WTC11 (cell line): Measurements from ENCODE around the gene RAB1A. TPM values are rescaled to one million over a fixed set of nuclear protein-coding genes. Genes with fewer than 3 reads are reported as not detected.
"Not testable (repeated sequence)": the region's sequence is repeated elsewhere in the genome, so short reads cannot be mapped to it uniquely, and the experiment has no call there.

Source experiments
- ATAC-seq: fragments of 200-7000 bp; cut with Tn5 transposase; 2 replicates; pipeline ENCODE4 v1.10.0; 2021; ENCODE audit warnings: mild to moderate bottlenecking, moderate library complexity
- CTCF ChIA-PET: fragments of 300-600 bp; sonication (Branson Sonifier 250); formaldehyde crosslinking; loops from one replicate; lab custom pipeline; 2021; ENCODE audit warnings: antibody characterized with exemption; lab: Charles Lee
- POLR2A ChIA-PET: fragments of 350-600 bp; sonication (Branson Sonifier 250); formaldehyde crosslinking; loops from one replicate; lab custom pipeline; 2021; ENCODE audit warnings: antibody characterized with exemption; lab: Charles Lee
- DNase-seq: peaks from one replicate; pipeline ENCODE4 v3.0.0; 2021; ENCODE audit warnings: low spot score
- H3K27ac Mint-ChIP-seq: 2 replicates; pipeline ENCODE4 v1.8.0; 2021; ENCODE audit warnings: mixed read lengths
- H3K27me3 Mint-ChIP-seq: 2 replicates; pipeline ENCODE4 v1.8.0; 2021; ENCODE audit warnings: low read depth, mild to moderate bottlenecking, moderate library complexity, mixed read lengths
- H3K36me3 Mint-ChIP-seq: 2 replicates; pipeline ENCODE4 v1.8.0; 2021; ENCODE audit warnings: mixed read lengths
- H3K4me1 Mint-ChIP-seq: 2 replicates; pipeline ENCODE4 v1.8.0; 2022; ENCODE audit warnings: mixed read lengths
- H3K4me3 Mint-ChIP-seq: 2 replicates; pipeline ENCODE4 v1.8.0; 2021; ENCODE audit warnings: mild to moderate bottlenecking, moderate library complexity, mixed read lengths
- H3K9me3 Mint-ChIP-seq: 2 replicates; pipeline ENCODE4 v1.8.0; 2021; ENCODE audit warnings: mixed read lengths
- ELF4 ChIP-seq: sonication (generic); formaldehyde crosslinking; IDR thresholded peaks from 2 replicates; pipeline ENCODE4 v1.8.1; 2022; ENCODE audit warnings: low read depth, mild to moderate bottlenecking, moderate library complexity, missing genetic modification reagents
- KAT7 ChIP-seq: sonication (generic); formaldehyde crosslinking; IDR thresholded peaks from 2 replicates; pipeline ENCODE4 v1.8.1; 2023; ENCODE audit warnings: missing genetic modification reagents, mild to moderate bottlenecking, borderline replicate concordance
- PRRX2 ChIP-seq: fragments of 250-450 bp; sonication (Bioruptor Pico); IDR thresholded peaks from 2 replicates; pipeline ENCODE4 v1.8.0; 2021; ENCODE audit warnings: mild to moderate bottlenecking
- TP53 ChIP-seq: sonication (generic); formaldehyde crosslinking; IDR thresholded peaks from 2 replicates; pipeline ENCODE4 v1.8.1; 2023; ENCODE audit warnings: mild to moderate bottlenecking, missing genetic modification reagents
- ZBTB21 ChIP-seq: sonication (generic); formaldehyde crosslinking; IDR thresholded peaks from 2 replicates; pipeline ENCODE4 v1.8.1; 2023; ENCODE audit warnings: mild to moderate bottlenecking, missing genetic modification reagents, borderline replicate concordance
- ZNF121 ChIP-seq: sonication (generic); formaldehyde crosslinking; IDR thresholded peaks from 2 replicates; pipeline ENCODE4 v1.8.0; 2023; ENCODE audit warnings: missing genetic modification reagents
- ZNF138 ChIP-seq: sonication (generic); formaldehyde crosslinking; conservative IDR thresholded peaks from 2 replicates; pipeline ENCODE4 v1.8.1; 2022; ENCODE audit warnings: mild to moderate bottlenecking, moderate library complexity, missing genetic modification reagents
- ZNF423 ChIP-seq: fragments of 250-450 bp; sonication (Bioruptor Pico); IDR thresholded peaks from 2 replicates; pipeline ENCODE4 v2.1.2; 2022; ENCODE audit warnings: mild to moderate bottlenecking, moderate library complexity
- ZNF671 ChIP-seq: fragments of 250-450 bp; sonication (Bioruptor Pico); IDR thresholded peaks from 2 replicates; pipeline ENCODE4 v1.8.0; 2021; ENCODE audit warnings: mild to moderate bottlenecking
- total RNA-seq: library from RNA; stranded (reverse); gene quantifications from 3 replicates; pipeline ENCODE4 v1.2.3, GENCODE V29; 2021
- TF ChIP-seq, protein P1 (sequence below): sonication (generic); formaldehyde crosslinking; conservative IDR thresholded peaks from 2 replicates; pipeline ENCODE4 v1.8.1; 2023; ENCODE audit warnings: mild to moderate bottlenecking, low read depth, missing genetic modification reagents, moderate library complexity
- TF ChIP-seq, protein P2 (sequence below): fragments of 250-450 bp; sonication (Bioruptor Pico); IDR thresholded peaks from 2 replicates; pipeline ENCODE4 v1.9.0; 2021; ENCODE audit warnings: mild to moderate bottlenecking
- TF ChIP-seq, protein P3 (sequence below): sonication (generic); formaldehyde crosslinking; IDR thresholded peaks from 2 replicates; pipeline ENCODE4 v1.8.0; 2022; ENCODE audit warnings: missing genetic modification reagents
- TF ChIP-seq, protein P4 (sequence below): sonication (generic); formaldehyde crosslinking; IDR thresholded peaks from 2 replicates; pipeline ENCODE4 v1.8.0; 2023; ENCODE audit warnings: missing genetic modification reagents

The RAB1A gene
- total RNA-seq, 1 experiment from 2014 or later, result 114 TPM

DNA sequence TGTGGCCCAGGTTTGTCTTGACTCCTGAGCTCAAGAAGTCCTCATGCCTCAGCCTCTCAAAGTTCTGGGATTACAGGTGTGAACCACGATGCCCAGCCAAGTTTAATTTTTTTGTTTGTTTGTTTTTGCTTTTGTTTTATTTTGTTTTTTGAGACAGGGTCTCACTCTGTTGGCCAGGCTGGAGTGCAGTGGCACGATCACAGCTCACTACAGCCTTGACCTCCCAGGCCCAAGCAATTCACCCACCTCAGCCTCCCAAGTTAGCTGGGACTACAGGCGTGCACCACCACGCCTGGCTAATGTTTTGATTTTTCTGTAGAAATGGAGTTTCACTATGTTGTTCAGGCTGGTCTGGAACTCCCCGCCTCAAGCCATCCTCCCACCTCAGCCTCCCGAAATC is 29.4 kb upstream of the RAB1A start:
- ATAC-seq, result no peak
- Mint-ChIP-seq H3K9me3 (no peaks in the 10 kb centered on the region), H3K27ac (no peak overlapping the region), H3K4me1 (peaks cover 9% of the 10 kb centered on the region), H3K36me3 (no peaks in the 10 kb centered on the region), H3K4me3 (no peak overlapping the region), H3K27me3 (no peaks in the 10 kb centered on the region; the same call in 1 of the 2 replicates)
- ChIA-PET CTCF (interaction anchor here (0.7 to 3.5 kb wide), 2 partner anchors 10 to 83 kb away, joined by 3 to 15 read pairs; no protein-coding TSS in a partner anchor), POLR2A (interaction anchor here (0.9 kb wide), 1 partner anchor 29 kb away, joined by 3 read pairs; the partner anchor contains the start of gene RAB1A)
- no peak for TF ChIP-seq PRRX2
- peak; percentile 56; the same call in 1 of the 2 replicates for TF ChIP-seq ZNF121 (CRISPR knock-in tag)
- TF ChIP-seq, protein P1, sequence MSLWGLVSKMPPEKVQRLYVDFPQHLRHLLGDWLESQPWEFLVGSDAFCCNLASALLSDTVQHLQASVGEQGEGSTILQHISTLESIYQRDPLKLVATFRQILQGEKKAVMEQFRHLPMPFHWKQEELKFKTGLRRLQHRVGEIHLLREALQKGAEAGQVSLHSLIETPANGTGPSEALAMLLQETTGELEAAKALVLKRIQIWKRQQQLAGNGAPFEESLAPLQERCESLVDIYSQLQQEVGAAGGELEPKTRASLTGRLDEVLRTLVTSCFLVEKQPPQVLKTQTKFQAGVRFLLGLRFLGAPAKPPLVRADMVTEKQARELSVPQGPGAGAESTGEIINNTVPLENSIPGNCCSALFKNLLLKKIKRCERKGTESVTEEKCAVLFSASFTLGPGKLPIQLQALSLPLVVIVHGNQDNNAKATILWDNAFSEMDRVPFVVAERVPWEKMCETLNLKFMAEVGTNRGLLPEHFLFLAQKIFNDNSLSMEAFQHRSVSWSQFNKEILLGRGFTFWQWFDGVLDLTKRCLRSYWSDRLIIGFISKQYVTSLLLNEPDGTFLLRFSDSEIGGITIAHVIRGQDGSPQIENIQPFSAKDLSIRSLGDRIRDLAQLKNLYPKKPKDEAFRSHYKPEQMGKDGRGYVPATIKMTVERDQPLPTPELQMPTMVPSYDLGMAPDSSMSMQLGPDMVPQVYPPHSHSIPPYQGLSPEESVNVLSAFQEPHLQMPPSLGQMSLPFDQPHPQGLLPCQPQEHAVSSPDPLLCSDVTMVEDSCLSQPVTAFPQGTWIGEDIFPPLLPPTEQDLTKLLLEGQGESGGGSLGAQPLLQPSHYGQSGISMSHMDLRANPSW (CRISPR knock-in tag), result no peak
- TF ChIP-seq ZNF671 (CRISPR knock-in tag), result no peak
- TF ChIP-seq TP53 (CRISPR knock-in tag), result no peak
- TF ChIP-seq, protein P2, sequence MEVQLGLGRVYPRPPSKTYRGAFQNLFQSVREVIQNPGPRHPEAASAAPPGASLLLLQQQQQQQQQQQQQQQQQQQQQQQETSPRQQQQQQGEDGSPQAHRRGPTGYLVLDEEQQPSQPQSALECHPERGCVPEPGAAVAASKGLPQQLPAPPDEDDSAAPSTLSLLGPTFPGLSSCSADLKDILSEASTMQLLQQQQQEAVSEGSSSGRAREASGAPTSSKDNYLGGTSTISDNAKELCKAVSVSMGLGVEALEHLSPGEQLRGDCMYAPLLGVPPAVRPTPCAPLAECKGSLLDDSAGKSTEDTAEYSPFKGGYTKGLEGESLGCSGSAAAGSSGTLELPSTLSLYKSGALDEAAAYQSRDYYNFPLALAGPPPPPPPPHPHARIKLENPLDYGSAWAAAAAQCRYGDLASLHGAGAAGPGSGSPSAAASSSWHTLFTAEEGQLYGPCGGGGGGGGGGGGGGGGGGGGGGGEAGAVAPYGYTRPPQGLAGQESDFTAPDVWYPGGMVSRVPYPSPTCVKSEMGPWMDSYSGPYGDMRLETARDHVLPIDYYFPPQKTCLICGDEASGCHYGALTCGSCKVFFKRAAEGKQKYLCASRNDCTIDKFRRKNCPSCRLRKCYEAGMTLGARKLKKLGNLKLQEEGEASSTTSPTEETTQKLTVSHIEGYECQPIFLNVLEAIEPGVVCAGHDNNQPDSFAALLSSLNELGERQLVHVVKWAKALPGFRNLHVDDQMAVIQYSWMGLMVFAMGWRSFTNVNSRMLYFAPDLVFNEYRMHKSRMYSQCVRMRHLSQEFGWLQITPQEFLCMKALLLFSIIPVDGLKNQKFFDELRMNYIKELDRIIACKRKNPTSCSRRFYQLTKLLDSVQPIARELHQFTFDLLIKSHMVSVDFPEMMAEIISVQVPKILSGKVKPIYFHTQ (CRISPR knock-in tag), result no peak
- TF ChIP-seq ZNF423 (CRISPR knock-in tag), result no peak
- no peak for DNase-seq

DNA sequence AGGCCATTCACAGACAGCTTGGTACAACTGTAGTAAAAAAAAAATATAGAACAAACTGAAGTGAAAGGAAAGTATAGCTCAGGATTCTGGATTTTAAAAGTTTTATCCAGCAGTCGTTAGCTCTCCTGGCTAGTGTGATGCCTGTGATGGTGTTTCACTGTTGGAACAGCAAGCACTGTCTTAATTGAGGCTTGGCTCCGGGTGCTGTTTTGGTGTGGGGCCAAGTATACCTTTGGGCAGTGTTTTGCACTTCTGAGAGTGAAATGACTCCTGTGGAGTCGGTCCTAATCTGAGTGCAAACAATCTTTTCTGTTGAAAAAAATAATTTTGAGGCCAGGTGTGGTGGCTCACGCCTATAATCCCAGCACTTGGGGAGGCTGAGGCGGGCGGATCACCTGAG is 28.7 kb upstream of the RAB1A start:
- CTCF ChIA-PET, result interaction anchor here (3.5 kb wide), 1 partner anchor 11 kb away, joined by 15 read pairs; no protein-coding TSS in a partner anchor
- H3K27ac Mint-ChIP-seq, result no peak overlapping the region
- no peaks in the 10 kb centered on the region for H3K36me3 Mint-ChIP-seq
- peaks cover 9% of the 10 kb centered on the region for H3K4me1 Mint-ChIP-seq
- H3K4me3 Mint-ChIP-seq, result no peak overlapping the region
- ATAC-seq, result no peak
- peaks cover 6% of the 10 kb centered on the region for H3K9me3 Mint-ChIP-seq
- H3K27me3 Mint-ChIP-seq, result no peaks in the 10 kb centered on the region; the same call in 1 of the 2 replicates
- POLR2A ChIA-PET, result interaction anchor here (0.9 kb wide), 1 partner anchor 29 kb away, joined by 3 read pairs; the partner anchor contains the start of gene RAB1A
- TF ChIP-seq ZBTB21 (CRISPR knock-in tag) (no peak), KAT7 (CRISPR knock-in tag) (no peak)
- TF ChIP-seq, all 79 proteins: peak for 0
- DNase-seq, result no peak

DNA sequence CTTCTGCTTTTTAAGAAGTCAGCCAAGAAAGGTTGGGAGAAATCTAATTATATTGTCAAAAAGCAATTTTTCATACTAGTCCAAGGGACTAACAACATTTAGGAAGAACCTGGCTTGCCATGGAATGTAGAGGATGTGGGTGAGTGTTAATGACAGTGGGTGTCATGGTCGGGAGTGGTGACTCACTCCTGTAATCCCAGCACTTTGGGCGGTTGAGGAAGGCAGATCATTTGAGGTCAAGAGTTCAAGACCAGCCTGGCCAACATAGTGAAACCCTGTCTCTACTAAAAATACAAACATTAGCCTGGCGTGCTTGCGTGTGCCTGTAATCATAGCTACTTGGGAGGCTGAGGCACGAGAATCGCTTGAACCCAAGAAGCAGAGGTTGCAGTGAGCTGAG is 27.9 kb upstream of the RAB1A start:
- H3K4me3 Mint-ChIP-seq, H3K27ac Mint-ChIP-seq, H3K4me1 Mint-ChIP-seq, DNase-seq, H3K9me3 Mint-ChIP-seq, H3K36me3 Mint-ChIP-seq, ATAC-seq, H3K27me3 Mint-ChIP-seq: not testable (repeated sequence)
- ChIA-PET CTCF (interaction anchor here (1.4 to 3.5 kb wide), 2 partner anchors 11 to 29 kb away, joined by 4 to 15 read pairs; no protein-coding TSS in a partner anchor), POLR2A (interaction anchor here (0.7 kb wide), 1 partner anchor 46 kb away, joined by 3 read pairs; no protein-coding TSS in a partner anchor)

DNA sequence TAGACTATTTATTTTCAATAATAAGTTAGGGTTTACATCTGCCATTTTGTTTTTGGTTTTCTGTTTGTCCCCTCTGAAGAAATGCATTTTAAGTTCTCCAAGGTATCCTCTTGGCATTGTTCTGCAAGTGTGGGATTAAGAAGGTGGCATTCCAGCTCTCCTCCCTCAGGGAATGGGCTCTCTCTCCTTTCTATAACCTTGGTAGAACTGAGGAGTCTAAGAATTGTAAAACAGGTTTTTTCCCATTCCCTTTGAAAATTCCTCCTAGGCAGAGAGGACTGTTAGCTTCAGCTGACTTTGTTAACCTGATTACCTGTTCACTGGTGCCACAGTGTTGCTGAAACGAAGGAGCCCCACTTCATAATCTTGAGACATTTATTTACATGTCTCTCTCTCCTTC is 26.1 kb upstream of the RAB1A start:
- ChIA-PET POLR2A (no interaction called here), CTCF (interaction anchor here (1.1 to 1.4 kb wide), 3 partner anchors 13 to 91 kb away, joined by 4 to 6 read pairs (median 4); partner anchors contain the start of gene RAB1A)
- Mint-ChIP-seq H3K36me3 (no peaks in the 10 kb centered on the region), H3K9me3 (peaks cover 10% of the 10 kb centered on the region), H3K4me1 (peaks cover 2% of the 10 kb centered on the region), H3K27ac (no peak overlapping the region), H3K27me3 (no peaks in the 10 kb centered on the region; the same call in 1 of the 2 replicates), H3K4me3 (no peak overlapping the region)
- ATAC-seq, result no peak
- TF ChIP-seq, protein P3, sequence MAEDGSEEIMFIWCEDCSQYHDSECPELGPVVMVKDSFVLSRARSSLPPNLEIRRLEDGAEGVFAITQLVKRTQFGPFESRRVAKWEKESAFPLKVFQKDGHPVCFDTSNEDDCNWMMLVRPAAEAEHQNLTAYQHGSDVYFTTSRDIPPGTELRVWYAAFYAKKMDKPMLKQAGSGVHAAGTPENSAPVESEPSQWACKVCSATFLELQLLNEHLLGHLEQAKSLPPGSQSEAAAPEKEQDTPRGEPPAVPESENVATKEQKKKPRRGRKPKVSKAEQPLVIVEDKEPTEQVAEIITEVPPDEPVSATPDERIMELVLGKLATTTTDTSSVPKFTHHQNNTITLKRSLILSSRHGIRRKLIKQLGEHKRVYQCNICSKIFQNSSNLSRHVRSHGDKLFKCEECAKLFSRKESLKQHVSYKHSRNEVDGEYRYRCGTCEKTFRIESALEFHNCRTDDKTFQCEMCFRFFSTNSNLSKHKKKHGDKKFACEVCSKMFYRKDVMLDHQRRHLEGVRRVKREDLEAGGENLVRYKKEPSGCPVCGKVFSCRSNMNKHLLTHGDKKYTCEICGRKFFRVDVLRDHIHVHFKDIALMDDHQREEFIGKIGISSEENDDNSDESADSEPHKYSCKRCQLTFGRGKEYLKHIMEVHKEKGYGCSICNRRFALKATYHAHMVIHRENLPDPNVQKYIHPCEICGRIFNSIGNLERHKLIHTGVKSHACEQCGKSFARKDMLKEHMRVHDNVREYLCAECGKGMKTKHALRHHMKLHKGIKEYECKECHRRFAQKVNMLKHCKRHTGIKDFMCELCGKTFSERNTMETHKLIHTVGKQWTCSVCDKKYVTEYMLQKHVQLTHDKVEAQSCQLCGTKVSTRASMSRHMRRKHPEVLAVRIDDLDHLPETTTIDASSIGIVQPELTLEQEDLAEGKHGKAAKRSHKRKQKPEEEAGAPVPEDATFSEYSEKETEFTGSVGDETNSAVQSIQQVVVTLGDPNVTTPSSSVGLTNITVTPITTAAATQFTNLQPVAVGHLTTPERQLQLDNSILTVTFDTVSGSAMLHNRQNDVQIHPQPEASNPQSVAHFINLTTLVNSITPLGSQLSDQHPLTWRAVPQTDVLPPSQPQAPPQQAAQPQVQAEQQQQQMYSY (CRISPR knock-in tag), result no peak
- TF ChIP-seq ZNF138 (CRISPR knock-in tag), result no peak
- TF ChIP-seq, protein P4, sequence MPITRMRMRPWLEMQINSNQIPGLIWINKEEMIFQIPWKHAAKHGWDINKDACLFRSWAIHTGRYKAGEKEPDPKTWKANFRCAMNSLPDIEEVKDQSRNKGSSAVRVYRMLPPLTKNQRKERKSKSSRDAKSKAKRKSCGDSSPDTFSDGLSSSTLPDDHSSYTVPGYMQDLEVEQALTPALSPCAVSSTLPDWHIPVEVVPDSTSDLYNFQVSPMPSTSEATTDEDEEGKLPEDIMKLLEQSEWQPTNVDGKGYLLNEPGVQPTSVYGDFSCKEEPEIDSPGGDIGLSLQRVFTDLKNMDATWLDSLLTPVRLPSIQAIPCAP (CRISPR knock-in tag), result no peak
- no peak for TF ChIP-seq TP53 (CRISPR knock-in tag)
- TF ChIP-seq ELF4 (CRISPR knock-in tag), result no peak
- DNase-seq, result no peak
